ENCODE measurements around the gene GSN. TPM values are rescaled to one million over a fixed set of nuclear protein-coding genes. Genes with fewer than 3 reads are reported as not detected.

GSN gene
- total RNA-seq: 1,000 to 10,000 TPM in 2 of 4 donors, 100 to 1,000 TPM in 2; 287 to 1,151 (median 926) TPM

GRCh38 chr9:121267689-121268597, at the start of gene GSN:
GSN (plus strand) TSS chr9:121268162; CDS start chr9:121301972, 33,810 bp downstream.
- Histone ChIP-seq H3K36me3 (peaks cover 0 to 11% (median 0%) of the 10 kb centered on the region in 3 donors), H3K27me3 (no peaks in the 10 kb centered on the region), H3K4me1 (peaks cover 35 to 65% (median 41%) of the 10 kb centered on the region in 3 donors), H3K9me3 (no peaks in the 10 kb centered on the region), H3K27ac (peak within 1 kb of the TSS; percentile 89 to 98 (median 95)), H3K4me3 (peak within 1 kb of the TSS; percentile 85 to 99 (median 90))
- WGBS, 2 donors: 3 to 7% methylated on average over 7 to 11 of the region's 64 CpGs
- no peak for TF ChIP-seq CTCF (IDR thresholded peaks at IDR 0.05)
- peak in 2 of 4 donors; percentile 89 to 92 for TF ChIP-seq POLR2A (IDR thresholded peaks at IDR 0.05)
- no peak for DNase-seq
- intact Hi-C loops (cut with DNase I): loop anchor here (5.0 kb wide), 1 partner anchor 56 kb away; no protein-coding TSS in a partner anchor

GRCh38 chr9:121218357-121219027, 49.5 kb upstream of the GSN start:
- Histone ChIP-seq H3K27me3 (no peaks in the 10 kb centered on the region), H3K4me1 (peaks cover 0 to 9% (median 2%) of the 10 kb centered on the region in 3 donors), H3K4me3 (no peak overlapping the region), H3K36me3 (peaks cover 0 to 11% (median 0%) of the 10 kb centered on the region in 3 donors), H3K9me3 (no peaks in the 10 kb centered on the region), H3K27ac (no peak overlapping the region)
- TF ChIP-seq POLR2A (IDR thresholded peaks at IDR 0.05) (no peak), CTCF (IDR thresholded peaks at IDR 0.05) (no peak)
- intact Hi-C loops (cut with DNase I): loop anchor here (10.0 kb wide), 1 partner anchor 86 kb away; no protein-coding TSS in a partner anchor
- WGBS, 2 donors: 83 to 93% methylated on average over 8 of the region's 8 CpGs
- DNase-seq: no peak

GRCh38 chr9:121219530-121219929, 48.4 kb upstream of the GSN start:
- no peak overlapping the region for H3K27ac ChIP-seq
- WGBS, 2 donors: 84 to 88% methylated on average over 3 of the region's 3 CpGs
- no peak for TF ChIP-seq POLR2A (IDR thresholded peaks at IDR 0.05)
- peaks cover 0 to 11% (median 0%) of the 10 kb centered on the region in 3 donors for H3K36me3 ChIP-seq
- no peaks in the 10 kb centered on the region for H3K9me3 ChIP-seq
- H3K27me3 ChIP-seq: no peaks in the 10 kb centered on the region
- H3K4me1 ChIP-seq: peaks cover 0 to 6% (median 0%) of the 10 kb centered on the region in 3 donors
- no peak overlapping the region for H3K4me3 ChIP-seq
- intact Hi-C loops (cut with DNase I): loop anchor here (10.0 kb wide), 1 partner anchor 85 kb away; no protein-coding TSS in a partner anchor
- no peak for DNase-seq

GRCh38 chr9:121220996-121221663, 46.8 kb upstream of the GSN start:
- H3K9me3 ChIP-seq: no peaks in the 10 kb centered on the region
- no peak overlapping the region for H3K27ac ChIP-seq
- H3K36me3 ChIP-seq: peaks cover 0 to 9% (median 0%) of the 10 kb centered on the region in 3 donors
- no peak for DNase-seq
- no peaks in the 10 kb centered on the region for H3K27me3 ChIP-seq
- intact Hi-C loops (cut with DNase I): no loop called here
- TF ChIP-seq POLR2A (IDR thresholded peaks at IDR 0.05) (no peak), CTCF (IDR thresholded peaks at IDR 0.05) (no peak)
- H3K4me3 ChIP-seq: no peak overlapping the region
- WGBS, 2 donors: 73 to 90% methylated on average over 10 to 13 of the region's 13 CpGs
- H3K4me1 ChIP-seq: peaks cover 0 to 6% (median 0%) of the 10 kb centered on the region in 3 donors

- H3K27ac ChIP-seq: no peak overlapping the region
- H3K36me3 ChIP-seq: peaks cover 0 to 3% (median 0%) of the 10 kb centered on the region in 3 donors
- intact Hi-C loops (cut with DNase I): no loop called here
- H3K27me3 ChIP-seq: no peaks in the 10 kb centered on the region
- peaks cover 0 to 6% (median 0%) of the 10 kb centered on the region in 3 donors for H3K4me1 ChIP-seq
- no peak overlapping the region for H3K4me3 ChIP-seq
- TF ChIP-seq CTCF (IDR thresholded peaks at IDR 0.05) (no peak), POLR2A (IDR thresholded peaks at IDR 0.05) (no peak)
- 85 to 100% methylated on average over 2 of the region's 2 CpGs for WGBS, 2 donors
- DNase-seq: no peak
- H3K9me3 ChIP-seq: no peaks in the 10 kb centered on the region
These were observed 46.3 kb upstream of the GSN start for GRCh38 chr9:121221664-121222055.

Data from esophagus squamous epithelium (tissue), 5 donors.